ENCODE measurements around the gene GPR25.

GRCh38 chr1:200850554-200850953, 22.2 kb upstream of the GPR25 start:
- no peak for TF ChIP-seq CTCF (optimal IDR thresholded peaks at IDR 0.05 in 1 of 3, IDR thresholded peaks at IDR 0.05 in 1 of 3, conservative IDR thresholded peaks at IDR 0.05 in 1 of 3; ENCODE audit: extremely low read depth in 1 of 3, insufficient read depth in 2 of 3, low read length in 3 of 3)
- no peak for TF ChIP-seq EZH2 (IDR thresholded peaks at IDR 0.05; ENCODE audit: low read length)

Measured in keratinocyte (primary cell).